GM18508 (cell line): Measurements from ENCODE around the gene PURB.
"Not testable (repeated sequence)": the region's sequence is repeated elsewhere in the genome, so short reads cannot be mapped to it uniquely, and the experiment has no call there.

Experiments
- ATAC-seq: cut with Tn5 transposase; IDR thresholded peaks from one replicate; pipeline ENCODE4 v1.9.1; 2021; ENCODE audit warnings: moderate number of reproducible peaks; ENCODE audit not compliant: insufficient read depth, unreplicated experiment

The PURB gene

GRCh38 chr7:44893710-44894234, 8.4 kb upstream of the PURB start:
- ATAC-seq = no peak

- ATAC-seq = no peak
Measured at GRCh38 chr7:44891791-44892190, 6.5 kb upstream of the PURB start.

- no peak for ATAC-seq
Measured at GRCh38 chr7:44891372-44891771, 6.0 kb upstream of the PURB start.

- no peak for ATAC-seq
Measured at GRCh38 chr7:44889086-44889781, 3.9 kb upstream of the PURB start.

- no peak for ATAC-seq
Measured at GRCh38 chr7:44887293-44887692, 2.0 kb upstream of the PURB start.

GRCh38 chr7:44884621-44885393, 523 bp downstream of the PURB start:
- peak; percentile 3 for ATAC-seq

- no peak for ATAC-seq
Measured at GRCh38 chr7:44883961-44884620, 1.2 kb downstream of the PURB start.

GRCh38 chr7:44882899-44883298, 2.4 kb downstream of the PURB start:
- no peak for ATAC-seq

GRCh38 chr7:44881610-44882009, 3.7 kb downstream of the PURB start:
- ATAC-seq = no peak

GRCh38 chr7:44881066-44881600, 4.2 kb downstream of the PURB start:
- no peak for ATAC-seq

- no peak for ATAC-seq
Measured at GRCh38 chr7:44880317-44881018, 4.9 kb downstream of the PURB start.

GRCh38 chr7:44876393-44876792, 8.9 kb downstream of the PURB start:
- no peak for ATAC-seq

- no peak for ATAC-seq
Measured at GRCh38 chr7:44875241-44875640, 10.1 kb downstream of the PURB start.

- no peak for ATAC-seq
Measured at GRCh38 chr7:44872787-44873186, 12.5 kb downstream of the PURB start.

GRCh38 chr7:44871918-44872317, 13.4 kb downstream of the PURB start:
- ATAC-seq = not testable (repeated sequence)

GRCh38 chr7:44870780-44871179, 14.6 kb downstream of the PURB start:
- ATAC-seq = not testable (repeated sequence)

- not testable (repeated sequence) for ATAC-seq
Measured at GRCh38 chr7:44870336-44870735, 15.0 kb downstream of the PURB start.

GRCh38 chr7:44867073-44867995, 18.0 kb downstream of the PURB start:
- ATAC-seq = no peak

- ATAC-seq = not testable (repeated sequence)
Measured at GRCh38 chr7:44861949-44862348, 23.4 kb downstream of the PURB start.
